Naive thymus-derived CD4-positive, alpha-beta T cell (primary cell): ENCODE measurements around the gene CXXC5. TPM values are rescaled to one million over a fixed set of nuclear protein-coding genes. Genes with fewer than 3 reads are reported as not detected.

Experiments
- ATAC-seq: fragments of 150-1000 bp; cut with Tn5 transposase; 2 replicates; pipeline ENCODE4 v1.10.0; 2021; ENCODE audit warnings: mild to moderate bottlenecking, moderate library complexity
- CTCF ChIA-PET: fragments of 350-600 bp; sonication (Branson Sonifier 250); formaldehyde crosslinking; loops from one replicate; lab custom pipeline; 2021; ENCODE audit warnings: antibody characterized with exemption; lab: Charles Lee
- POLR2A ChIA-PET: fragments of 350-600 bp; sonication (Branson Sonifier 250); formaldehyde crosslinking; loops from one replicate; lab custom pipeline; 2021; ENCODE audit warnings: antibody characterized with exemption, inconsistent platforms; lab: Charles Lee
- DNase-seq, 9 donors: peaks; one replicate each; pipeline versions ENCODE4 v3.0.0 to v3.0.0-alpha.2; 2020 to 2022; ENCODE audit warnings: mixed read lengths in 1 of 9
- H3K27ac ChIP-seq: one replicate; pipeline ENCODE4 v1.7.0; 2013; ENCODE audit warnings: mild to moderate bottlenecking, low read depth, low read length, moderate library complexity
- H3K27me3 ChIP-seq, 2 donors: one replicate each; pipeline ENCODE4 v1.7.0; 2013; ENCODE audit warnings: low read length in 2 of 2, mild to moderate bottlenecking in 2 of 2, moderate library complexity in 2 of 2; ENCODE audit not compliant: control insufficient read depth in 2 of 2, insufficient read depth in 2 of 2
- H3K36me3 ChIP-seq, 3 experiments: 1 replicate in 2 of 3; 2 replicates in 1 of 3; pipeline ENCODE4 v1.7.0; 2013; ENCODE audit warnings: low read length in 3 of 3, mild to moderate bottlenecking in 3 of 3, moderate library complexity in 1 of 3; ENCODE audit not compliant: insufficient read depth in 3 of 3, control insufficient read depth in 2 of 3
- H3K4me1 ChIP-seq, 2 donors: one replicate each; pipeline ENCODE4 v1.7.0; 2013; ENCODE audit warnings: low read length in 2 of 2, mild to moderate bottlenecking in 2 of 2, moderate library complexity in 1 of 2; ENCODE audit not compliant: control insufficient read depth in 2 of 2, insufficient read depth in 2 of 2
- H3K4me3 ChIP-seq: 2 replicates; pipeline ENCODE4 v1.7.0; 2013; ENCODE audit warnings: mild to moderate bottlenecking, low read length
- H3K9me3 ChIP-seq, 3 experiments: 1 replicate in 2 of 3; 2 replicates in 1 of 3; pipeline ENCODE4 v1.7.0; 2013; ENCODE audit warnings: low read length in 3 of 3; ENCODE audit not compliant: control insufficient read depth in 2 of 3
- H3K27ac Mint-ChIP-seq, 9 donors: one replicate each; pipeline ENCODE4 v1.8.0; 2020 to 2022; ENCODE audit warnings: mixed read lengths in 9 of 9, mild to moderate bottlenecking in 8 of 9, moderate library complexity in 5 of 9, inconsistent platforms in 2 of 9
- H3K27me3 Mint-ChIP-seq, 5 donors: one replicate each; pipeline ENCODE4 v1.8.0; 2021 to 2022; ENCODE audit warnings: mixed read lengths in 5 of 5, mild to moderate bottlenecking in 1 of 5
- H3K36me3 Mint-ChIP-seq, 5 donors: one replicate each; pipeline ENCODE4 v1.8.0; 2020 to 2022; ENCODE audit warnings: mixed read lengths in 5 of 5, mild to moderate bottlenecking in 3 of 5, inconsistent platforms in 1 of 5
- H3K4me1 Mint-ChIP-seq, 7 donors: one replicate each; pipeline ENCODE4 v1.8.0; 2020 to 2022; ENCODE audit warnings: mixed read lengths in 7 of 7, mild to moderate bottlenecking in 3 of 7, inconsistent platforms in 1 of 7
- H3K4me3 Mint-ChIP-seq, 10 donors: one replicate each; pipeline ENCODE4 v1.8.0; 2020 to 2022; ENCODE audit warnings: mild to moderate bottlenecking in 10 of 10, mixed read lengths in 10 of 10, moderate library complexity in 6 of 10, inconsistent platforms in 2 of 10
- H3K9me3 Mint-ChIP-seq, 11 donors: one replicate each; pipeline ENCODE4 v1.8.0; 2020 to 2022; ENCODE audit warnings: mixed read lengths in 11 of 11, mild to moderate bottlenecking in 4 of 11, inconsistent platforms in 1 of 11, moderate library complexity in 1 of 11
- intact Hi-C, 2 donors: fragments of 100-400 bp; cut with micrococcal nuclease; formaldehyde crosslinking; loops; one replicate each; pipeline ENCODE4 v1.15.1; 2023
- polyA plus RNA-seq, 2 donors: library from polyadenylated mRNA; unstranded; fragments of 300-500 nt; fragmentation: Illumina TruSeq; gene quantifications; one replicate each; pipeline ENCODE4 v1.2.3, GENCODE V29; 2021
- total RNA-seq, 6 experiments: library from RNA in 5 of 6; stranded (reverse) in 5 of 6; gene quantifications; 1 replicate in 5 of 6; 2 replicates in 1 of 6; pipeline ENCODE4 v1.2.3 and lab custom pipeline; 2021 to 2026

CXXC5 gene
- total and polyA plus RNA-seq, 7 experiments from 2014 or later: 0.73 to 21.4 (median 2.2) TPM

GRCh38 chr5:139701056-139701741 lies 53.0 kb downstream of the CXXC5 start:
- peak overlapping the region in 1 of 9 donors; percentile 49 for H3K27ac Mint-ChIP-seq
- Histone ChIP-seq H3K27me3 (no peaks in the 10 kb centered on the region), H3K4me1 (peaks cover 3 to 11% of the 10 kb centered on the region in 2 donors), H3K4me3 (no peak overlapping the region), H3K9me3 (no peaks in the 10 kb centered on the region), H3K27ac (no peak overlapping the region), H3K36me3 (no peaks in the 10 kb centered on the region)
- ATAC-seq: no peak
- peak overlapping the region in 2 of 10 donors; percentile 35 to 37 for H3K4me3 Mint-ChIP-seq
- no peaks in the 10 kb centered on the region for H3K9me3 Mint-ChIP-seq
- ChIA-PET POLR2A (no interaction called here), CTCF (interaction anchor here (0.6 kb wide), 1 partner anchor 127 kb away, joined by 3 read pairs; no protein-coding TSS in a partner anchor)
- intact Hi-C loops: no loop called here
- peaks cover 5 to 51% (median 24%) of the 10 kb centered on the region in 5 donors for H3K27me3 Mint-ChIP-seq
- DNase-seq: no peak
- H3K36me3 Mint-ChIP-seq: peaks cover 0 to 3% (median 0%) of the 10 kb centered on the region in 5 donors
- peaks cover 11 to 47% (median 24%) of the 10 kb centered on the region in 7 donors for H3K4me1 Mint-ChIP-seq

- H3K4me1 ChIP-seq: peaks cover 3 to 8% of the 10 kb centered on the region in 2 donors
- Mint-ChIP-seq H3K4me3 (no peak overlapping the region), H3K9me3 (no peaks in the 10 kb centered on the region), H3K4me1 (peaks cover 6 to 43% (median 24%) of the 10 kb centered on the region in 7 donors), H3K36me3 (no peaks in the 10 kb centered on the region), H3K27me3 (peaks cover 5 to 47% (median 19%) of the 10 kb centered on the region in 5 donors), H3K27ac (no peak overlapping the region)
- ATAC-seq (no peak), DNase-seq (no peak)
- CTCF ChIA-PET: interaction anchor here (0.7 kb wide), 1 partner anchor 9 kb away, joined by 3 read pairs; no protein-coding TSS in a partner anchor
- no peaks in the 10 kb centered on the region for H3K27me3 ChIP-seq
- POLR2A ChIA-PET: no interaction called here
- no peaks in the 10 kb centered on the region for H3K36me3 ChIP-seq
- no peak overlapping the region for H3K27ac ChIP-seq
- H3K4me3 ChIP-seq: no peak overlapping the region
- no peaks in the 10 kb centered on the region for H3K9me3 ChIP-seq
- intact Hi-C loops: no loop called here
These were observed 54.4 kb downstream of the CXXC5 start for GRCh38 chr5:139702548-139702947.

DNA sequence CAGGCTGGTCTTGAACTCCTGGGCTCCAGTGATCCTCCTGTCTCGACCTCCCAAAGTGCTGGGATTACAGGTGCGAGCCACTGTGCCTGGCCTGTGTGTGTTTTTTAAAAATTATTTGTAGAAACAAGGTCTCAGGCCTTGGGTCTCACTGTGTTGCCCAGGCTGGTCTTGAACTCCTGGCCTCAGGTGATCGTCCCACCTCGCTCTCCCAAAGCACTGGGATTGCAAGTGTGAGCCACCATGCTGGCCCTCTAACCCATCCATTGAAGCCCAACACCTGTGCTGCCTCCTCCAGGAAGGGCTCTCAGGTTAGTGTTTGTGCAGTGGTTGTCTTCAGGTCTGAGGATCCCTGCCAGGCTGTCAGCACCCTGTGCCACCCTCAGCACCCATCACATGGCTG lies 56.6 kb downstream of the CXXC5 start:
- intact Hi-C loops: no loop called here
- Histone ChIP-seq H3K27ac (no peak overlapping the region), H3K4me1 (peaks cover 0 to 4% of the 10 kb centered on the region in 2 donors), H3K4me3 (no peak overlapping the region), H3K27me3 (no peaks in the 10 kb centered on the region), H3K9me3 (no peaks in the 10 kb centered on the region), H3K36me3 (no peaks in the 10 kb centered on the region)
- ChIA-PET POLR2A (no interaction called here), CTCF (no interaction called here)
- no peak overlapping the region for H3K4me3 Mint-ChIP-seq
- no peak overlapping the region for H3K27ac Mint-ChIP-seq
- peaks cover 5 to 44% (median 13%) of the 10 kb centered on the region in 5 donors for H3K27me3 Mint-ChIP-seq
- H3K4me1 Mint-ChIP-seq: peaks cover 6 to 44% (median 28%) of the 10 kb centered on the region in 7 donors
- ATAC-seq (no peak), DNase-seq (no peak)
- H3K9me3 Mint-ChIP-seq: no peaks in the 10 kb centered on the region
- H3K36me3 Mint-ChIP-seq: no peaks in the 10 kb centered on the region

GRCh38 chr5:139705191-139705590 lies 57.0 kb downstream of the CXXC5 start:
- Mint-ChIP-seq H3K4me1 (peaks cover 8 to 47% (median 31%) of the 10 kb centered on the region in 7 donors), H3K36me3 (no peaks in the 10 kb centered on the region), H3K27ac (peak overlapping the region in 3 of 9 donors; percentile 28 to 38 (median 30)), H3K4me3 (no peak overlapping the region), H3K9me3 (no peaks in the 10 kb centered on the region), H3K27me3 (peaks cover 5 to 46% (median 13%) of the 10 kb centered on the region in 5 donors)
- peaks cover 2 to 8% of the 10 kb centered on the region in 2 donors for H3K4me1 ChIP-seq
- H3K27ac ChIP-seq: no peak overlapping the region
- intact Hi-C loops: no loop called here
- H3K9me3 ChIP-seq: no peaks in the 10 kb centered on the region
- no peaks in the 10 kb centered on the region for H3K36me3 ChIP-seq
- POLR2A ChIA-PET: no interaction called here
- no peaks in the 10 kb centered on the region for H3K27me3 ChIP-seq
- no peak for DNase-seq
- CTCF ChIA-PET: no interaction called here
- no peak for ATAC-seq
- no peak overlapping the region for H3K4me3 ChIP-seq

DNA sequence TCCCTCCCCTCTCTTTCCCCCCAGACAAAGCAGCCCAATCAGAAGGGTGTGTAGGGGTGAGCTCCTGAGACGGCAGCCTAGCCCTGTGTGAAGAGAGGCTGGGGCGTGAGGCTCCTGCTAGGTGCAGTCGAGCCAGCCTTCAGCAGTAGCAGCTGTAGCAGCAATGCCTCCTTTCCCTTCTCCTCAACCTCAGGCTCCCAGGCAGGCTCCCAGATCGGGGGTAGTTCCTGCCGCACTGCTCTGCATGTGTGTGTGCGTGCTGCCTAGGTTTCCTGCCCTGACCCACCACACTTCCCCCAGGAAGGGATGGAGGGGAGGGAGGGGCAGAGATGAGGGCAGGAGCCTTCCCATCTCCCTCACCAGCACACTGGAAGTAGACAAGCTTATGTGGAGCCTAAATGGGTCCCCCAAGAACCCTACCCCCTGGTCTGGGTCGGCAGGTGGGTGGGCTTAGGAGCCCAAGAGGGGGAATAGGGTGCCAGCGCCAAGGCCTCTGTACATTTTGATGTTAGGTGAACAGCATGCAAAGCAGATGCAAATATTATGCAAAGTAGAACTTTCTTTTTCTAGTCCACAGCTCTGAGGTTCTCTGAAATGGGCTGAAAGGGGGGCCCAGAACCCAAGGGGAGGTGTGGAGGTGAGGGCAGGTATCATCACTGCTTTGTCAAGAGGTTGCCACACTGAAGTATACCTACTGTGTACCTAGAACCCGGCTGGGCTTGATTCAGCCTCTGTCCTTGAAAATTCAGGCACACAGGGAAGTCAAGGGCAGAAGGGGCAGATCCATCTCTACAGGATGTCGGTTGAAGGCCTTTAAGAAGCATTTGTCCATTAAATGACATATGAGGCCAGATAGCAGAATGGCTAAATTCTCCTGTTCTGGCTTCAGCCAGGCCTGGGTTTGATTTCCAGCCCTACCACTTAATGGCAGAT lies 57.8 kb downstream of the CXXC5 start:
- Mint-ChIP-seq H3K27me3 (peaks cover 5 to 46% (median 12%) of the 10 kb centered on the region in 5 donors), H3K4me1 (peaks cover 12 to 47% (median 36%) of the 10 kb centered on the region in 7 donors), H3K4me3 (no peak overlapping the region), H3K36me3 (peaks cover 0 to 1% (median 0%) of the 10 kb centered on the region in 5 donors), H3K27ac (peak overlapping the region in 6 of 9 donors; percentile 28 to 78 (median 45)), H3K9me3 (no peaks in the 10 kb centered on the region)
- DNase-seq (no peak), ATAC-seq (no peak)
- ChIA-PET POLR2A (no interaction called here), CTCF (no interaction called here)
- H3K4me1 ChIP-seq: peaks cover 6 to 12% of the 10 kb centered on the region in 2 donors
- no peaks in the 10 kb centered on the region for H3K9me3 ChIP-seq
- H3K36me3 ChIP-seq: no peaks in the 10 kb centered on the region
- no peaks in the 10 kb centered on the region for H3K27me3 ChIP-seq
- intact Hi-C loops: no loop called here
- no peak overlapping the region for H3K4me3 ChIP-seq
- no peak overlapping the region for H3K27ac ChIP-seq

DNA sequence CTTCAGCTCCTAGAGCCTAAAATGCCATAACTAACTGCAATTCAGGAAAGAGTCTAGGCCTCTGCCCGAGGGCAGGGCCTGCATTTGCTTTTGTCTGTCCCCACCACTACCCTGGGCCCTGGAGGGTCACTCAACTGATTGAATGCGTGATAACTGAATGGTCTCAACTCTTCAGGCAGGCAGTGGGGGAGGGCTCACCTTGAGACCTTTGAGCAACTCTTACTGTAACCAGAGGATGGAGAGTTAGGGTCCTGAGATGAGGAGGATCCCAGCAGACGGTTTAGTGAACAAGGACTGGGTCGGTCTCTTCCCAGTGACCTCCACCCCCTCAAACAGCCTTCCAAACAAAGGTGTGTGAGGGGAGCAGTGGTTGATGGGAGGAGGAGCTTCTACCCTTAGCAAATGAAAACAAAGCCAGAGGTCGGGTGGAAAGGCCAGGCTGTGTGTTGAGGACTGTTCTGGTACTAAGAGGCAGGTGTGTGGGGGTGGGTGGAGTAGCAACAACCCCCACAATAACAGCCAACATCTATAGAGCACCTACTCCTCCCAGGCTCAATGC lies 59.4 kb downstream of the CXXC5 start:
- Histone ChIP-seq H3K27ac (no peak overlapping the region), H3K27me3 (no peaks in the 10 kb centered on the region), H3K9me3 (no peaks in the 10 kb centered on the region), H3K4me1 (peaks cover 14 to 19% of the 10 kb centered on the region in 2 donors), H3K4me3 (no peak overlapping the region), H3K36me3 (no peaks in the 10 kb centered on the region)
- H3K4me1 Mint-ChIP-seq: peaks cover 10 to 36% (median 26%) of the 10 kb centered on the region in 7 donors
- H3K36me3 Mint-ChIP-seq: peaks cover 0 to 2% (median 0%) of the 10 kb centered on the region in 5 donors
- peaks cover 0 to 43% (median 4%) of the 10 kb centered on the region in 5 donors for H3K27me3 Mint-ChIP-seq
- ATAC-seq: no peak
- DNase-seq: no peak
- H3K9me3 Mint-ChIP-seq: no peaks in the 10 kb centered on the region
- POLR2A ChIA-PET: no interaction called here
- peak overlapping the region in 7 of 9 donors; percentile 1 to 87 (median 31) for H3K27ac Mint-ChIP-seq
- H3K4me3 Mint-ChIP-seq: no peak overlapping the region
- CTCF ChIA-PET: no interaction called here
- intact Hi-C loops: no loop called here
